Nephron progenitor cell (in vitro differentiated cells): ENCODE data around the gene ATE1.

Experiments
- DNase-seq: peaks from one replicate; pipeline ENCODE4 v3.0.0; 2021
- H3K27ac Mint-ChIP-seq: 2 replicates; pipeline ENCODE4 v1.8.0; 2021; ENCODE audit warnings: mild to moderate bottlenecking, moderate library complexity, mixed read lengths
- H3K27me3 Mint-ChIP-seq: 2 replicates; pipeline ENCODE4 v1.8.0; 2021; ENCODE audit warnings: mild to moderate bottlenecking, low read depth, mixed read lengths; ENCODE audit not compliant: poor library complexity
- H3K36me3 Mint-ChIP-seq: 2 replicates; pipeline ENCODE4 v1.8.0; 2021; ENCODE audit warnings: low read depth, mixed read lengths
- H3K4me1 Mint-ChIP-seq: 2 replicates; pipeline ENCODE4 v1.8.0; 2021; ENCODE audit warnings: mixed read lengths
- H3K4me3 Mint-ChIP-seq: 2 replicates; pipeline ENCODE4 v1.8.0; 2021; ENCODE audit warnings: mild to moderate bottlenecking, moderate library complexity, mixed read lengths
- H3K9me3 Mint-ChIP-seq: 2 replicates; pipeline ENCODE4 v1.8.0; 2021; ENCODE audit warnings: mild to moderate bottlenecking, moderate library complexity, mixed read lengths
- CTCF ChIP-seq: fragments of 200-600 bp; sonication (generic); IDR thresholded peaks from 2 replicates; pipeline ENCODE4 v1.5.0; 2021; ENCODE audit warnings: antibody characterized with exemption

Gene ATE1

GRCh38 chr10:121845044-121845784 is 82.6 kb downstream of the ATE1 start:
- peaks cover 18% of the 10 kb centered on the region for H3K9me3 Mint-ChIP-seq
- H3K36me3 Mint-ChIP-seq = peaks cover 66% of the 10 kb centered on the region
- peaks cover 4% of the 10 kb centered on the region for H3K27me3 Mint-ChIP-seq
- no peak overlapping the region for H3K27ac Mint-ChIP-seq
- no peaks in the 10 kb centered on the region for H3K4me1 Mint-ChIP-seq
- no peak overlapping the region for H3K4me3 Mint-ChIP-seq
- TF ChIP-seq CTCF = no peak
- no peak for DNase-seq

GRCh38 chr10:121844537-121844936 is 83.3 kb downstream of the ATE1 start:
- no peak overlapping the region for H3K27ac Mint-ChIP-seq

GRCh38 chr10:121843379-121843778 is 84.5 kb downstream of the ATE1 start:
- Mint-ChIP-seq H3K27ac (no peak overlapping the region), H3K36me3 (peaks cover 56% of the 10 kb centered on the region), H3K4me1 (peaks cover 4% of the 10 kb centered on the region), H3K9me3 (peaks cover 18% of the 10 kb centered on the region), H3K4me3 (no peak overlapping the region), H3K27me3 (peaks cover 4% of the 10 kb centered on the region)
- no peak for DNase-seq
- no peak for TF ChIP-seq CTCF

More at GRCh38 chr10:121844537-121844936, 83.3 kb downstream of the ATE1 start:
- no peak for TF ChIP-seq CTCF
- H3K4me3 Mint-ChIP-seq = no peak overlapping the region
- peaks cover 59% of the 10 kb centered on the region for H3K36me3 Mint-ChIP-seq
- no peaks in the 10 kb centered on the region for H3K4me1 Mint-ChIP-seq
- H3K27me3 Mint-ChIP-seq = peaks cover 4% of the 10 kb centered on the region
- peaks cover 18% of the 10 kb centered on the region for H3K9me3 Mint-ChIP-seq
- no peak for DNase-seq

- H3K36me3 Mint-ChIP-seq = peaks cover 44% of the 10 kb centered on the region
- DNase-seq = no peak
- no peak overlapping the region for H3K27ac Mint-ChIP-seq
- H3K27me3 Mint-ChIP-seq = peaks cover 4% of the 10 kb centered on the region
- no peak for TF ChIP-seq CTCF
- peaks cover 4% of the 10 kb centered on the region for H3K4me1 Mint-ChIP-seq
- no peak overlapping the region for H3K4me3 Mint-ChIP-seq
- peaks cover 18% of the 10 kb centered on the region for H3K9me3 Mint-ChIP-seq
These were observed 86.0 kb downstream of the ATE1 start for GRCh38 chr10:121841862-121842261.

- Mint-ChIP-seq H3K27me3 (no peaks in the 10 kb centered on the region), H3K9me3 (no peaks in the 10 kb centered on the region), H3K27ac (no peak overlapping the region), H3K4me3 (no peak overlapping the region), H3K4me1 (peaks cover 10% of the 10 kb centered on the region), H3K36me3 (peaks cover 26% of the 10 kb centered on the region)
- TF ChIP-seq CTCF = no peak
- DNase-seq = no peak
These were observed 88.9 kb downstream of the ATE1 start for GRCh38 chr10:121838931-121839330.

GRCh38 chr10:121838149-121838548 is 89.7 kb downstream of the ATE1 start:
- no peaks in the 10 kb centered on the region for H3K9me3 Mint-ChIP-seq
- DNase-seq = no peak
- peaks cover 18% of the 10 kb centered on the region for H3K36me3 Mint-ChIP-seq
- H3K4me3 Mint-ChIP-seq = no peak overlapping the region
- no peak overlapping the region for H3K27ac Mint-ChIP-seq
- H3K27me3 Mint-ChIP-seq = no peaks in the 10 kb centered on the region
- TF ChIP-seq CTCF = no peak
- H3K4me1 Mint-ChIP-seq = peaks cover 10% of the 10 kb centered on the region
